Fibroblast of lung (primary cell): Measurements from ENCODE around the gene IMPG1. TPM values are rescaled to one million over a fixed set of nuclear protein-coding genes. Genes with fewer than 3 reads are reported as not detected.

Experiments used
- DNase-seq, 2 donors: peaks; one replicate each; pipeline versions ENCODE4 v3.0.0 to v3.0.0-alpha.2; 2010; ENCODE audit warnings: low read depth in 2 of 2
- H2AFZ ChIP-seq: 2 replicates; pipeline ENCODE4 v1.5.1; 2012; ENCODE audit warnings: low read length, control low read depth, inconsistent platforms
- H3K27ac ChIP-seq: 2 replicates; pipeline ENCODE4 v1.5.1; 2011; ENCODE audit warnings: low read length, control low read depth; ENCODE audit not compliant: insufficient read depth
- H3K27me3 ChIP-seq: 2 replicates; pipeline ENCODE4 v1.5.1; 2011; ENCODE audit warnings: mild to moderate bottlenecking, low read length; ENCODE audit not compliant: control insufficient read depth, insufficient read depth
- H3K36me3 ChIP-seq: 2 replicates; pipeline ENCODE4 v1.5.1; 2011; ENCODE audit warnings: low read length; ENCODE audit not compliant: control insufficient read depth, insufficient read depth
- H3K4me1 ChIP-seq: 2 replicates; pipeline ENCODE4 v1.5.1; 2011; ENCODE audit warnings: low read length; ENCODE audit not compliant: control insufficient read depth, insufficient read depth; ENCODE audit errors: extremely low read depth
- H3K4me2 ChIP-seq: 2 replicates; pipeline ENCODE4 v1.5.1; 2011; ENCODE audit warnings: low read length, control low read depth; ENCODE audit not compliant: insufficient read depth; ENCODE audit errors: extremely low read depth
- H3K4me3 ChIP-seq, 4 experiments: fragments of 200-600 bp in 1 of 4; sonication (generic) in 1 of 4; replicated peaks in 1 of 4; 2 replicates each; pipeline ENCODE4 v1.5.1; 2011 to 2016; ENCODE audit warnings: low read length in 4 of 4, low read depth in 3 of 4, mild to moderate bottlenecking in 3 of 4, control low read depth in 2 of 4, inconsistent platforms in 1 of 4, mixed read lengths in 1 of 4; ENCODE audit not compliant: insufficient read depth in 1 of 4; ENCODE audit errors: control extremely low read depth in 1 of 4
- H3K79me2 ChIP-seq: 2 replicates; pipeline ENCODE4 v1.5.1; 2012; ENCODE audit warnings: mild to moderate bottlenecking, low read length, inconsistent platforms; ENCODE audit not compliant: control insufficient read depth, insufficient read depth
- H3K9ac ChIP-seq: 2 replicates; pipeline ENCODE4 v1.5.1; 2011; ENCODE audit warnings: mild to moderate bottlenecking, low read length, control low read depth; ENCODE audit not compliant: insufficient read depth
- H3K9me3 ChIP-seq: 2 replicates; pipeline ENCODE4 v1.5.1; 2012; ENCODE audit warnings: low read depth, low read length; ENCODE audit not compliant: control insufficient read depth, insufficient read depth
- H4K20me1 ChIP-seq: 2 replicates; pipeline ENCODE4 v1.5.1; 2011; ENCODE audit warnings: low read length; ENCODE audit not compliant: control insufficient read depth, insufficient read depth; ENCODE audit errors: extremely low read depth
- EZH2 ChIP-seq: IDR thresholded peaks from 2 replicates; pipeline ENCODE4 v1.5.1; 2012; ENCODE audit warnings: low read length, control low read depth, mild to moderate bottlenecking; ENCODE audit errors: missing control alignments
- polyA plus RNA-seq, 2 donors: library from polyadenylated mRNA; depleted of rRNA in 1 of 2; stranded (reverse) in 1 of 2; unstranded in 1 of 2; fragments of >200 nt; gene quantifications; 2 replicates each; pipeline ENCODE4 v1.2.1, GENCODE V29; 2011 to 2012; ENCODE audit warnings: missing spikeins in 1 of 2
- total RNA-seq: library from RNA; depleted of rRNA; stranded (reverse); fragments of >200 nt; gene quantifications from 2 replicates; pipeline ENCODE4 v1.2.1, GENCODE V29; 2014
- TF ChIP-seq, protein P1 (sequence below), 2 donors: IDR thresholded peaks in 1 of 2; conservative IDR thresholded peaks in 1 of 2; 1 replicate in 1 of 2; 2 replicates in 1 of 2; pipeline ENCODE4 v1.5.1; 2011 to 2012; ENCODE audit warnings: low read length in 2 of 2, control low read depth in 1 of 2, inconsistent platforms in 1 of 2, low read depth in 1 of 2, mild to moderate bottlenecking in 1 of 2

The IMPG1 gene
- total and polyA plus RNA-seq, 2 donors (not counting 1 experiment from before 2014, with no cell fraction given) = 0.17 TPM; not detected in 1

- DNase-seq = no peak
- no peaks in the 10 kb centered on the region for H4K20me1 ChIP-seq
- no peak overlapping the region for H2AFZ ChIP-seq
- no peaks in the 10 kb centered on the region for H3K9me3 ChIP-seq
- no peaks in the 10 kb centered on the region for H3K36me3 ChIP-seq
- no peaks in the 10 kb centered on the region for H3K27me3 ChIP-seq
- no peak overlapping the region for H3K27ac ChIP-seq
- no peak overlapping the region for H3K4me3 ChIP-seq
- H3K4me2 ChIP-seq = no peak overlapping the region
- H3K4me1 ChIP-seq = no peaks in the 10 kb centered on the region
- TF ChIP-seq, protein P1, sequence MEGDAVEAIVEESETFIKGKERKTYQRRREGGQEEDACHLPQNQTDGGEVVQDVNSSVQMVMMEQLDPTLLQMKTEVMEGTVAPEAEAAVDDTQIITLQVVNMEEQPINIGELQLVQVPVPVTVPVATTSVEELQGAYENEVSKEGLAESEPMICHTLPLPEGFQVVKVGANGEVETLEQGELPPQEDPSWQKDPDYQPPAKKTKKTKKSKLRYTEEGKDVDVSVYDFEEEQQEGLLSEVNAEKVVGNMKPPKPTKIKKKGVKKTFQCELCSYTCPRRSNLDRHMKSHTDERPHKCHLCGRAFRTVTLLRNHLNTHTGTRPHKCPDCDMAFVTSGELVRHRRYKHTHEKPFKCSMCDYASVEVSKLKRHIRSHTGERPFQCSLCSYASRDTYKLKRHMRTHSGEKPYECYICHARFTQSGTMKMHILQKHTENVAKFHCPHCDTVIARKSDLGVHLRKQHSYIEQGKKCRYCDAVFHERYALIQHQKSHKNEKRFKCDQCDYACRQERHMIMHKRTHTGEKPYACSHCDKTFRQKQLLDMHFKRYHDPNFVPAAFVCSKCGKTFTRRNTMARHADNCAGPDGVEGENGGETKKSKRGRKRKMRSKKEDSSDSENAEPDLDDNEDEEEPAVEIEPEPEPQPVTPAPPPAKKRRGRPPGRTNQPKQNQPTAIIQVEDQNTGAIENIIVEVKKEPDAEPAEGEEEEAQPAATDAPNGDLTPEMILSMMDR (conservative IDR thresholded peaks at IDR 0.05 in 1 of 2, IDR thresholded peaks at IDR 0.05 in 1 of 2; ENCODE audit: low read depth in 1 of 2, low read length in 2 of 2) = no peak
- no peak for TF ChIP-seq EZH2
- H3K79me2 ChIP-seq = no peaks in the 10 kb centered on the region
- no peak overlapping the region for H3K9ac ChIP-seq
Measured at GRCh38 chr6:75991941-75992340, 80.5 kb downstream of the IMPG1 start.

GRCh38 chr6:75986935-75987334, 85.5 kb downstream of the IMPG1 start:
- H3K9ac ChIP-seq = no peak overlapping the region
- no peaks in the 10 kb centered on the region for H3K27me3 ChIP-seq
- no peak for TF ChIP-seq EZH2
- H3K36me3 ChIP-seq = no peaks in the 10 kb centered on the region
- no peak overlapping the region for H3K4me3 ChIP-seq
- H3K79me2 ChIP-seq = no peaks in the 10 kb centered on the region
- no peak for DNase-seq
- no peaks in the 10 kb centered on the region for H3K4me1 ChIP-seq
- H3K27ac ChIP-seq = no peak overlapping the region
- no peak overlapping the region for H3K4me2 ChIP-seq
- H3K9me3 ChIP-seq = no peaks in the 10 kb centered on the region
- H2AFZ ChIP-seq = no peak overlapping the region
- no peaks in the 10 kb centered on the region for H4K20me1 ChIP-seq

DNA sequence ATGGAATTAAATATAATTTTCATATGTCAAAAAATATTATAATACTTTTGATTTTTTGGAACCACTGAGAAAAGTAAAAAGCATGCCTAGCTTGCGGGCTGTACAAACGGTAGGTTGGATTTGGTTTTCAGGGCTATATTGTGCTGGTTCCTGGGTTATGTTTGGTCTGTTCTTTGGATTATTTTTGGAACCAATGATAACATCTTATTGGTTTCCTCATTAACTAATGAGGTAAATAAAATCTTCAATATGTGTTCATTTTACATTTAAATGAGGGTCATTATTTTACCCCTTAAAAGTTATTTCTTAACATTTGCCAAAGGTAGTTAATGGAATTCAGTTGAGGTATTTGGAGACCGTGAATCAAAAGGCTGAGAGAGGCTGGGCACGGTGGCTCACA, 96.6 kb downstream of the IMPG1 start:
- no peaks in the 10 kb centered on the region for H4K20me1 ChIP-seq
- no peaks in the 10 kb centered on the region for H3K79me2 ChIP-seq

More for the DNA sequence above, 96.6 kb downstream of the IMPG1 start:
- H2AFZ ChIP-seq = no peak overlapping the region
- no peak for DNase-seq
- no peaks in the 10 kb centered on the region for H3K4me1 ChIP-seq
- no peaks in the 10 kb centered on the region for H3K9me3 ChIP-seq
- H3K9ac ChIP-seq = no peak overlapping the region
- H3K27ac ChIP-seq = no peak overlapping the region
- no peak for TF ChIP-seq EZH2
- TF ChIP-seq, protein P1 (conservative IDR thresholded peaks at IDR 0.05 in 1 of 2, IDR thresholded peaks at IDR 0.05 in 1 of 2; ENCODE audit: low read depth in 1 of 2, low read length in 2 of 2) = no peak
- H3K4me2 ChIP-seq = no peak overlapping the region
- no peak overlapping the region for H3K4me3 ChIP-seq
- no peaks in the 10 kb centered on the region for H3K27me3 ChIP-seq
- H3K36me3 ChIP-seq = no peaks in the 10 kb centered on the region
